Esophagus mucosa (tissue), 1 donor: ENCODE measurements around the gene ZC3H7B. TPM values are rescaled to one million over a fixed set of nuclear protein-coding genes. Genes with fewer than 3 reads are reported as not detected.
"Not testable (repeated sequence)": the region's sequence is repeated elsewhere in the genome, so short reads cannot be mapped to it uniquely, and the experiment has no call there.

ENCODE experiments used
- ATAC-seq: fragments of 200-7000 bp; cut with Tn5 transposase; one replicate; pipeline ENCODE4 v1.9.1; 2020
- total RNA-seq: library from RNA; stranded (reverse); gene quantifications from one replicate; pipeline ENCODE4 v1.2.4, GENCODE V29; 2023
- donor health status: DM: yes; HTN: yes; CAD: no.

The ZC3H7B gene
- total RNA-seq, 1 donor from 2014 or later = 21.1 TPM

DNA sequence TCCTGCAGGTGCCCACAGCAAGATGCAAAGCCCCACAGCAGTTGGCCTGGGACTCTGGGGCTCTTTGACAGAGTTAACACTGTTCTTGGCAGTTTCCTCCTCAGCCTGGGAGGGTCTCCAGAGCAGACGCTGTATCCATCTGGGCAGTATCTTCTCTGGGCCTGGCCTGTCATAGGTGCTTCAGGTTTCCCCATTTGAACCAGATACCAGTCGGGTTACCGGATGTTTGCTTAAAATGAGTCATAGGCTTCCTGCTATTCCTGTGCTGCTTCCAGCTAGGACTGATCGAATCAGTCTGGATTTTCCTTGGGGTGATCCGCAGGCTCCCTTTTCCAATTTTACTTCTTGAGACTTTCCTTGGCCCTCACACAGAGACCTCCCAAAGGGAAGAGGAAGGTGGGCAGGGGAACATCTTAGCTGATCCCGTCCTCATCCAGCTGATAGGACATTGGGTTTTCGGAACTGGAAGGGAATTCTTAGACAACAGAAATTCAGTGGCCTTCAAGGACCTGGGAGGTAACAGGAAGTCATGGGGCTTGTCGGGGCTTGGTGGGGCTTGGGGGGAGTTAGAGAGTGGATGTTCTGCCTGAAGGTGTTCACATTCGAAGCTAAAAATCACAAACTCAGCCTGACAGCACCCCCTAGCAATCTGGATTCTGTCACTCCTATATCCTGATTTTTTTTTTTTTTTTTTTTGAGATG, 12.9 kb upstream of the ZC3H7B start:
- ATAC-seq = peak; percentile 38

DNA sequence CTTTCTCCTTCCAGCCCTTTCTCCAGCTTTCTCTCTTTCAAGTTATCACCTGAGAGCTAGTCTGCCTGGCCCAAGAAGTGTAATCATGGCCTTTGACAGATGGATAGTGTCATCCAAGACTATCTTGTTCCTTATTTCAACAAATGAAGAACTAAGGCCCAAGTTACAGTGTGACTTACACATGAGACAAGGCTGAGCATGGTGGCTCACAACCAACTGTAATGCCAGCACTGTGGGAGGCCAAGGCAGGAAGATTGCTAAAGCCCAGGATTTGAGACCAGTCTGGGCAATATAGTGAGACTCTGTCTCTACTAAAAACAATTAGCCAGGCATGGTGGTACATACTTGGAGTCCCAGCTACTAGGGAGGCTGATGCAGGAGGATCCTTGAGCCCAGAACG, 11.7 kb upstream of the ZC3H7B start:
- ATAC-seq = no peak

DNA sequence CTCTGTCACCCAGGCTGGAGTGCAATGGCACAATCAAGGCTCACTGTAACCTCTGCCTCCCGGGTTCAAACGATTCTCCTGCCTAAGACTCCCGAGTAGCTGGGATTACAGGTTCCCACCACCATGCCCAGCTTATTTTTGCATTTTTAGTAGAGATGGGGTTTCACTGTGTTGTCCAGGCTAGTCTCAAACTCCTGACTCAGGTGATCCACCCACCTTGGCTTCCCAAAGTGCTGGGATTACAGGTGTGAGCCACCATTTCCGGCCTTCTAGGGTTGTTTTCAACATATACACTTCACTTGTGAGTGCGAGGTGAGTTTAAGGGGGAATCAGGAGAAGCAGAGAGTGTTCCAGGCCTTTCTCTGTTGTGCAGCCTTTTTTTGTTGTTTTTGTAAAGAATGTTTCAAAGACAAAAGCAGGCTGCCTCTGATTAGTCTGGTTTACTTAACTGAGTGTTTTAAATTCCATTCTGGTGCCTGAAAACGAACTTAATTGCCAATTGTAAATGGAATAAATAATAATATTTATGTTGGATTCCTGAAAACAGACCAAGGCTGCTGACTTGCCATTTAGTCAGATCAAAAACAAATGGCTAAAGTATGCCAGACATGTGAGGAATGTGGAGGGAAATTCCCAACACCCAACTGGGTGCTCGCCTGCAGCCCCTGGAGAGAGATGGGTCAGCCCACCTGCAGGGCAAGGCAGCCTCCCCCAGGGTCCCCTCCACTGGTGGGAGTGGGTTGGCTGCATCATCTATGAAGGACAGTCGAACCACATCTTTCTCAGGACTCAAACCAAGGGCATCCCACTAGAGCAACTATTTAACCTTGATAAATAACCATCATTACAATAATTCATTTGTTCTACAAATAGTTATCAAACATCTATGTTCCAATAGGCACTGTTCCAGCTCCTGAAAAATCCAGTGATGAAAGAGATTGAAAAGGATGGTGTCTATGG, 10.8 kb upstream of the ZC3H7B start:
- ATAC-seq = no peak

DNA sequence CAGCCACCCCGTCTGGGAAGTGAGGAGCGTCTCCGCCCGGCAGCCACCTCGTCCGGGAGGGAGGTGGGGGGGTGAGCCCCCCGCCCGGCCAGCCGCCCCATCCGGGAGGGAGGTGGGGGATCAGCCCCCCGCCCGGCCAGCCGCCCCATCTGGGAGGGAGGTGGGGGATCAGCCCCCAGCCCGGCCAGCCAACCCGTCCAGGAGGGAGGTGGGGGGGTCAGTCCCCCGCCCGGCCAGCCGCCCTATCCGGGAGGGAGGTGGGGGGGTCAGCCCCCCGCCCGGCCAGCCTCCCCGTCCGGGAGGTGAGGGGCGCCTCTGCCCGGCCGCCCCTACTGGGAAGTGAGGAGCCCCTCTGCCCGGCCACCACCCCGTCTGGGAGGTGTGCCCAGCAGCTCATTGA, 6.5 kb upstream of the ZC3H7B start:
- not testable (repeated sequence) for ATAC-seq

DNA sequence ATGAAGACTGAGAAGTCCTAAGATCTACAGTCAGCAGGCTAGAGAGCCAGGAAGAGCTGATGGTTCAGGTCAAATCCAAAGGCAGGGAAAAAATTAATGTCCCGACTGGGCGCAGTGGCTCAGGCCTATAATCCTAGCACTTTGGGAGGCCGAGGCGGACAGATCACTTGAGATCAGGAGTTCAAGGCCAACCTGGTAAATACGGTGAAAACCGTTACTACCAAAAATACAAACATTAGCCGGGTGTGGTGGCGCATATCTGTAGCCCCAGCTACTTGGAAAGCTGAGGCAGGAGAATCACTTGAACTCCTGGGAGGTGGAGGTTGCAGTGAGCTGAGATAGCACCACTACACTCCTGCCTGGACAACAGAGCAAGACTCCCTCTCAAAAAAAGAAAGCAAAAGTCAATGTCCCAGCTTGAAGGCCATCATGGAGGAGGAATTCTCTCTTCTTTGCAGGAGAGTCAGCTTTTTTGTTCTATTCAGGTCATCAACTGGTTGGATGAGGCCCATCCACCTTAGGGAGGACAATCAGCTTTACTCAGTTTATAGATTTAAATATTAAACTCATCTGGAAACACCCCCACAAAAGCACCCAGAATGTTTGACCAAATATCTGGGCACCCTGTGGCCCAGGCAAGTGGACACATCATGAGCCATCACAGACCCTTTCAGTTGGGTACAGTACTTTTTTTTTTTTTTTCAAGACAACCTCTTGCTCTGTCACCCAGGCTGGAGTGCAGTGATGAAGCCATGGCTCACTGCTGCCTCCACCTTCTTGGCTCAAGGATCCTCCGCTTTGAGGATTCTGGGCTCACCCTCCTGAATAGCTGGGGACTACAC, 4.3 kb upstream of the ZC3H7B start:
- no peak for ATAC-seq

DNA sequence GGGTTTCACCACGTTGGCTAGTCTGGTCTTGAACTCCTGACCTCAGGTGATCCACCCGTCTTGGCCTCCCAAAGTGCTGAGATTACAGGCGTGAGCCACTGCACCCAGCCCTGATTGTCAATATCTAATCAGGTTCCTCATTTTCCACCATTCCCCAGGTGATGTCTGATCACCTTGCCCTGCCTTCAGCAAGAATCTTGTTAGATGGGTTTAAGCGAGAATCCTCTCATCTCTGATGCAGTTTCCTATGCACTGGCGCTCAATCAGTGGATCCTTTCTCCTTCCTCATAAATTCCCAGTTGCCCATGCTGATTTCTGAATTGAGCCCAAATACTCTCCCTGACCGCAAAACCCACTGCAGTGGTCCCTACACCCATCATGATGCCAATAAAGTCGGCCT, 664 bp upstream of the ZC3H7B start:
- peak; percentile 43 for ATAC-seq

DNA sequence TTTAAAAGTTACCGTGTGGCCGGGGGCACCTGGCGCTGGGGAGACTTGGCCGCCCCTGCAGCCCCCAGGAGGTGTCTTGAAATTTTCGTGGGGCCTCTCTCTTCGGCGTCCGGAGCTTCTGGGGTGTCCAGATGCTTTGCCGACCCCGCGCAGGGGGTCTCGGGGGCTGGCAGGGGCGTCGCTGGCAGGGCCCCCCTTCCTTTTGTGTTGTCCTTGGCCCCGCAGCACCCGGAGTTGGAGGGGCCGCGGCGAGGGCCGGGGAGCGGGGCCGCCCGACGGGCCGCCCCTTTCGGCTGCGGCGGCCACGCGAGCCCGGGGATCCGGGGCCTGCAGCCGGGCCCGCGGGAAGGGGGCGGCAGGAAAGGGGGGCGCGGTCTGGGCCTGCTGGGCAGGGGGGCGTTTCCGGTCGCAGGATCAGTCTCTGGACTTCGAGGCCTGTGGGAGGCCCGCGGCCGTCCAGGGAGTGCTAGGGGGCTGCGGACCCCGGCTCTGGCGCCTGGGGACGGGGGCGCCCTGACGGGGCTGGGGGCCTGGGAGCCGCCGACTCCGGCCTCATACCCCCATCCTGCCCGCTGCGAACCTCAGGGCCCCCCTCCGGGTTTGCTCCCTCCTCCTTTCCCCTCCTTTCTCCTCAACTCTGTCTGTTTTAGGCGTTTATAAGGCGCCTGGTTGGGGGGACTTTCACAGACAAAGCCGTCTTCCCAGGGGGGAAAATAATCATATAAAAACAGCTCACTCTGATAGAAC, 869 bp downstream of the ZC3H7B start:
- peak; percentile 3 for ATAC-seq

DNA sequence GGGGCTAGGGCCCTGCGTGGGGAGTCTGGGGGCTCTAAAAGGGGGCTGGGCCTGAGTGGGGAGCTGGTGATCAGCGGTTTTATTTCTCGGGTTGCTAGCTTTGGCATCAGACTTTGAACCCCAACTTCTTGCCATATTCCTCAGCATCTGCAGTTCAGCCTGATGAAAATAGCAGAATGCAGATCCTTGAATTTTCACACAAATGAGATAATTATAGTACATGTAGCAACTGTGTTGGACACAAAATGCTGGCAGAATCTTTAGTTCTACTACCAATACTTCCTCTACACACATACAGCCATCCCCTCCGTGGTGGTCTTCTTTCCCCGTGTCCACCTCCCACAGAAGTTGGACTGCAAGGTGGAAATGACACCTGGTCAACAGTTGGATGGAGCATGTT, 1.5 kb downstream of the ZC3H7B start:
- ATAC-seq = no peak

DNA sequence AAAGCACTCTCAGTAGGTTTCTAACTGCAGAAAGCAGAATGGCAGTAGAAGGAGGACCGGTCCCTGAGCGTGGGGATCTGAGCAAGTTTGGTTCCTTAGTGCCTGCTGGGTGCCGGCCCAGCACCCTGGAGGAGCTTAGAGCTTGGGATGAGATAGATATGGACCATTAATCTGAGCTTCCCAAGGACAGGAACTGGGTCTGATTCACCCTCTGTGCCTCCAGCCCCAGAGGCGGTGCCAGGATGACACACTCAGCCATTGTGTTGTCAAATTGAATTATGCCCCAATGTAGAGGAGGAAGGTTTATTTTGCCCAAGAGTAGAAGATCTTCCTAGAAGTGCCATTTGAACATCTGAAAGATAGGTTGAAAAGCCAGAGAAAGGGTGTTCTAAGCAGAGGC, 4.3 kb downstream of the ZC3H7B start:
- peak; percentile 70 for ATAC-seq

DNA sequence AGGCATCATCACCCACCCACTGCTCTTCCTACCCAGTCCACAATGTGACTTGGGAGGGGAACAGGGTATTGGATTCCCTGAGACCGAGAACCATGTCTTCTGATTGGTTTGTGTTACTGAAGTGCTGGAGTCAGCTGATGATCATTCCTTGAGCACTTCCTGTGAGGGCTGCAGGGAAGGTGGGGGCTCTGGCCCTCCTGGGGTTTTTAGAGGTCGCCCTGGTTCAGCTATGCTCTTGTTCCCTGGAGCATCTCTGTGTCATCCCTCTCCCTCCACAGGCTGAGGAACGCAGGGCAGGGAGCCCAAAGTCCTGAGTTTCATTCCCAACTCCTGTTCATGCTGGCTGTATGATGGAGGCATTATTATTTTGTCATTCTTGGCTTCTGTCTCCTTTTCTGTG, 6.7 kb downstream of the ZC3H7B start:
- no peak for ATAC-seq

DNA sequence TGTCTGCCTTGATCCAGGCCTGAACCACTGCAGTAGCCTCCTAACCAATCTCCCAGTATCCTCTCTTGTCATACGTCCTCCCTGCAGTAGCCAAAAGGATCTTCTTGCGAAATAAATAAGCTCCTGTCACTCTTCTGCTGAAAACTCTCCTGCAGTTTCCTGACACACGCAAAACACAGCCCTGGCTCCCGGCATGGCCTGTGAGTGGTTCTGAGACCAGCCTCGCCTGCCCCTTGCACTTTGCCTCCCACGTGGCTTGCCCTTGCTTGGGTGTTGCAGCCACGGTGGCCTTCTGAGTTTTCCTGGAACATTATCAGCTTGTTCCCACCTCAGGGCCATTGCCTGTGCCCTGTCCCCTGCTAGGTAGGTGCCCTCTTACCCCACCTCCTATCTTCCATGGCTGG, 7.2 kb downstream of the ZC3H7B start:
- no peak for ATAC-seq

DNA sequence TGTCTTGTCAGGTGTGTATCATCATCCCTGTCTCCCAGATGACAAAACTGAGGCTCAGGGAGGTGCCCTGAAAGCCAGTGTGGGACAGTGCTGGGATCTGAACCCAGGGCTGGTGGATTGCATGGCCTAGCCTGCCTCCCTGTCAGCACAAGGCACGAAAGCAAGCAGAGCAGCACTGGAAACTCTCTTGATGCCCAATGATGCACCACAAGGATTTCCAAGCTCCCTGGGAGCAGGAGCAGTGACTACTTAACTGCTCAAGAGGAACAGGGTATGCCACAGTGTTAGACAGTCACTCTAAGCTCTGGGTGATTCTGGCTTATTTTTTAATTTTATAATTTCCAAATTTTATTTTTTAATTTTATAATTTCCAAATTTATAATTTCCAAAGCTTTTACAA, 9.0 kb downstream of the ZC3H7B start:
- no peak for ATAC-seq

DNA sequence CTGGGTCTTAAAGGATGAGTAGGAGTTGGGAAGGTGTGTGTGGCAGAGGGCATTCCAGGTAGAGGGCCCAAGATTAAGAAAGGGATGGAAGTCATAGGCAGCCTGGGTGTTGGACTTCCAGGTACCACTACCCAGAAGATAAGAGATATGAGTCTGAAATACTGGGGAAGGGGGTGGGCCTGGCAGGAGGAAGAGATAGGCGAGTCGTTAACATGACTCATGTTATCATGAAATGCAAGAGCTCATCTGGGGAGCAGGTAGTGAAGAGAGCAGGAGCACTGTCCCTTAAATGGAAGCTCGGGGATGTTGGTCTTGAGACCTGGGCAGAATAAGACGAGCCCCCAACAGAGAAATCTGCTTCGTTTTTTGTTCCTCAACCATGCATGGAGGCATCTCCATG, 10.2 kb downstream of the ZC3H7B start:
- ATAC-seq = no peak

DNA sequence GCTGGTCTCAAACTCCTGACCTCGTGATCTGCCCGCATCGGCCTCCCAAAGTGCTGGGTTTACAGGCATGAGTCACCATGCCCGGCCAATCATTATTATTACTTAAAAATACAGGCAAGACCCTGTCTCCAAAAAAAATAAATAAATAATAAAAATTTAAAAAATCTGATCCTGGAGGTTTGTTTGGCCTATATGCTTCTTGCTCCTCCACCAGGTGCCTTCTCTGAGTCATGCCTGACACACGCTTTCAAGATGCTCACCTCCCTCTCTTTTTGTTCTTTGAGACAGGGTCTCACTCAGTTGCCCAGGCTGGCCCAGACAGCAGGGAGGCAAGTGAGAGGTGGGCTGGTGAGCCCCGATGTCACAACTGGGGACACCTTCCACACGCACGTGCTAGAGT, 13.5 kb downstream of the ZC3H7B start:
- ATAC-seq = no peak

DNA sequence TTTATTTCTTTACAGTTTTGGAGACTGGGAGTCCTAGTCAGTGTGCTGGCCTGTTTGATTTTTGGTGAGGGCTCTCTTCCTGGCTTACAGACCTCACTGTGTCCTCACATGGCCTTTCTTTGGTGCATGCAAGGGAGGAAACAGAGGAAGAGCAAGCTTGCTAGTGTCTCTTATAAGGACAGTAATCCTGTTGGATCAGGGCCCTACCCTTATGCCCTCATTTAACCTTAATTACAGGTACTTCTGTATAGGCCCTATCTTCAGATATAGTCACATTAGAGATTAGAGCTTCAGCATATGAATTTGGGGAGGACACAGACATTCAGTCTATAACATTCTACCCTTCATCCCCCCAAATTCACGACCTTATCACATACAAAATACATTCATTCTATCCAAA, 14.3 kb downstream of the ZC3H7B start:
- no peak for ATAC-seq

DNA sequence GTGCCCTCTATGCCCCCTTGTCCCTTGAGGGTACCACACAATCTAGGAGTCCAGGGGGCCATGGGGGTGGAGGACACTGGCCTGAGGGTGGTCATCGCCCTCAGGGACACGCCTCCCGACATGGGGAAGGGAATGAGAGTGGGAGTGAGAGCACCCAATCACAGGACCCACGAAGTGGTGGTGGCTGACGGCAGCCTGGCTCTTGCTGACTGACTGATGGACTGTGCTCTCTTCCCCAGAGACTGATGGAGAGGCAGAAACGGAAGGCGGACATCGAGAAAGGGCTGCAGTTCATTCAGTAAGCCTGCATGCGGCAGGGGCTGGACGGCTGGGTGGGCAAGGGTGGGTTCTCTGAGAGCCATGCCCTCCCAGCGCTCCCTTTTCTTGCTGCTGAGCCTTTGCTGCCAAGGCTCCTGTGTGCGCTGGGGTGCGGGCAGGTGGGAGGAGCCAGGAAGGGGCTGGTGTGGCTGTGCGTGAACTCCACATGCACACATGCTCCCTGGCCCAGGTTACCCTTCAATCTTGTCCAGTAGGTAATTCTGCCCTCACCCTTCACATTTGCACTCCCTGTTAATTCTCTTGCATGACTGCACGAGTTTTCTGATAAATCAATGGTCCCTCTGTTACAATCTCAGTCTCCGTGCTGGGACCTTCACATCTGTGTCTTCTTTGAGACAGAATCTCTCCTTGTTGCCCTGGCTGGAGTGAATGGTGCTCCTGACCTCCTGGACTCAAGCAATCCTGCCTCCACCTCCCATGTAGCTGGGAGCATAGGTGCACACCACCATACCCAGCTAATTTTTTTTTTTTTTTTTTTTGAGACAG, 19.3 kb downstream of the ZC3H7B start:
- ATAC-seq = peak; percentile 14

DNA sequence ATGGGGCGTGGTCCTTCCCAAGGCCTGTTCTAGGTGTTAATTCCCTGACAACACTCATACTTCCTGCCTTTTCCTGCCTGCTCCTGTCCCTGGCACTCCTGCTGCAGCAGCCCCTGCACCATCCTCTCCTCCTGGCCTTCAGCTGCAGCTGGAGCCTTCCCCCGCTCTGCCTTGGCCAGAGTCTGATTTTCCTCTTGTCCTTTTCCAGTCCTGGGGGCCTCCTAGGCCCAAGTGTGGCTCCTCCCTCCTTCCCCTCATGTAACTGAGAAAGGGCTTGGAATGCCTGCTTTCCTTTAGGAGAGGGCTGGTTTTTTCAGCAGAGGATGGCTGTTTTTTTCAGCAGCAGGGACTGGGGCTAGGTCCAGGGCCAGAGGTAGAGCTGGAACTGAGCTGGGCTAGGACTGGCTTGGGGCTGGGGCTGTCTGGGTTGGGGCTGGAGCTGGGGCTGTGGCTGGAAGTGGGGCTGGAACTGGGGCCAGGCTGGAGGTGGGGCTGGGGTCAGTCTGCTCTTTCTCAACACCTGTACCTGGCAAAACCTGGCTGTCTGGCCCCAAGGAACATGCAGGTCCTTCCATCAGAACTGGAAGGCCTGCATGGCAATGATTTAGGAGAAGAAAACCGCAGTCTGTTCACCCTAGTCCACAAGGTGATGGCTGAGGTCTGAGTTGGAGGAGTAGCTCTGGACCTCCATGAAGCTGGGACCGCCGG, 23.6 kb downstream of the ZC3H7B start:
- no peak for ATAC-seq

DNA sequence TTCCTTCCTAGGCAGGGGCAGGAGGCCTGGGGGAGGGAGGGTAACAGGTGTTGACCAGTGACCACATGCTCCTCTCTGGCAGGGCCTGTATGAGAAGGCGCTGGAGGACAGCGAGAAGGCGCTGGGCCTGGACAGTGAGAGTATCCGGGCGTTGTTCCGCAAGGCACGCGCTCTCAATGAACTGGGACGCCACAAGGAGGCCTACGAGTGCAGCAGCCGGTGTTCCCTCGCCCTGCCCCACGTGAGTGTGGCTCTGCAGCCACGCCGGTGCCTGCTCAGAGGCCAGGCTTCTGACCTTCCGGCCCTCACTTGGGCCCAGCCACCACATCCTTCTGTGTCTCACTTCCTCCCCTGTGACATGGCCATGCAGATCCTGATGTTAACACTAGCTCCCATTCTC, 25.8 kb downstream of the ZC3H7B start:
- ATAC-seq = peak; percentile 8

DNA sequence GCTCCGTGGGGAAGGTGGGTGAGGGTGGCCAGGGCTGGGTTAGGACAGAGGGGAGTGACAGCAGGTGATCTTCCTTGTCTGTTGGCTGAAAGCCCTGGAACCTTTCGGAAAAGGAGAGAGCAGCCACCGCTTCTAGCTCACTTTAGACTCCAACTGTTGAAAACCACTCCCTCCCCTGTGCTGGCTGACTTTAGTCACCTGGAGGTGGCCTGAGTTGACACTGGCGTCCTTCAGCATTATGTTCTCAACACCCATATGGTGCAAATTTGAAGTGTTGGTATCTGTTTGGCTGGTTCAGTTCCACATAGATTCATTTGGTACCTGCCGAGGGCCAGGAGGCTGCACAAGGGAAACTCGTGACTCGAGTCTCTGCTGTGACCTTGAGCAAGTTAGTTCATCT, 28.8 kb downstream of the ZC3H7B start:
- ATAC-seq = no peak

DNA sequence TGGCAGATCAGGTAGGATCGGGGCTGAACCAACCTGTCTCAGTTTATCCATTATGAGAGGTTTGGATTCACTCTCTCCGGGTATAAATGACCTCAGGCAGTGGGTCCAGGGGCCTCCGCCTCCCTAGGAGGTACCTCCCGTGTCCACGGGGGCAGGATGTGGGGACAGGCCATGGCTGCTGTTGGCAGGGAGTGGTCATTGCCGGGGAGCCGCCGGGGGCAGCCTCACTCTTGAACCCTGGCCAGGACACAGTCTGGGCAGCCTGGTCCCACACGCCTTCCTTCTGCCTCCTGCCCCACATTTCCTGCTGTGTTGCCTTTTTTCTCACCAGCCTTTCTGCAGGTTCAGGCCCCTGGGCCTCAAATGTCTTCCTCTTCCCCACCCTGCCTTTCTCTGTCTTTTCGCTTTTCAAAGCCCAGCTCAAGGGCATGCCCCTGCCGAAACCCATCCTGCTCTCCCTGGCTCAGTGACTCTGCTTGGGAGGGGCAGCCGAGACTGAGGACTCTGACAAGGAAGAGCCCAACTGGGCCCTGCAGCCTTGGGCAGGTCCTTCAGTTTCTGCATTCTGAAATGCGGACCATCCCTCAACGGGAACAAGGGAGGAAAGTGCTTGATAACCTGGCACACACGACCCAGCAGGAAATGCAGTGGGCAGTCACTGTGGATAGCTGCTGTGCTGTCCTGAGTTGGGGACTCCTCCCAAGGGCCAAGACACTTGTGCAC, 31.1 kb downstream of the ZC3H7B start:
- no peak for ATAC-seq
